GM21737 (cell line): ENCODE measurements around the gene ADAMTS12.

Experiments used
- ATAC-seq: cut with Tn5 transposase; IDR thresholded peaks from one replicate; pipeline ENCODE4 v1.9.1; 2021; ENCODE audit warnings: mild to moderate bottlenecking, moderate library complexity; ENCODE audit not compliant: unreplicated experiment

ADAMTS12 gene

GRCh38 chr5:33810491-33811120 lies 81.2 kb downstream of the ADAMTS12 start:
- ATAC-seq = no peak

DNA sequence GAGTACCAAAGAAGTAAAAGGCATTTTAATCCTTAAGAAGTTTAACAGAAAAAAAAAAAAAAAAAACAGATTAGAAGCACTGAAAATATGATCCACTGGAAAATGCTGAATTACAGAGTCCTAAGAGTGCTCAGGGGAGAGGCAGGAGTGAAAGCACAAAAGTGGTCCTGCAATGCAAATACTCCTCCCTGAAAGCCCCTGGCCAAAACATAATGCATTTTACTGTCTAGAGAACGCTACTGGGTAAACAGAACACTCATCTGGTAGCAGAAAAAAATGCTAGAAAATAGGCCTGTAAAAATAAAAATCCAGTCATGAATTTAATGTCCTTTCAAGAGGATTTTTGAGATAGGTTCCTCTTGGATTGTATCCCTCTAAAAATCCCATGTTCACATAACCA lies 81.9 kb downstream of the ADAMTS12 start:
- ATAC-seq = no peak

GRCh38 chr5:33808699-33809098 lies 83.1 kb downstream of the ADAMTS12 start:
- no peak for ATAC-seq

DNA sequence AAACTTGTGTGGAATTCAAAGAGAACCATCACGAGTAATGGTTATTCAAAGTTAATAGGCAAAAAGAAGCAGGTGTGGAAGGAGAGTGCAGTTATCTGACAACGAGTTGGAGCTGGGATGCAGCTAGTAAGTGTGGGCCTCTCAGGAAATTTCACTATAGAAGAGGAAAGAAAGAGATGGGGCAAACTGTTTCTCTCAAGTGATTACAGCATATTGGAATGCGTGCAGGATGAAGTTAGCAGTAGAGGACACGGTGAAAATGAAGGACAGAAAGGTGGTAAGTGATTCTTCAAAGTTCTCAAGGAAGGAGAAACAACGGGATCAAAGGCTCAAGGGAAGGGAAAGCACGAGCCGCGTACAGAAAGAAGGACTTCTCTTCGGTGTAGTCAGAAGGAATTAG lies 84.0 kb downstream of the ADAMTS12 start:
- no peak for ATAC-seq

GRCh38 chr5:33806738-33807442 lies 84.9 kb downstream of the ADAMTS12 start:
- no peak for ATAC-seq

DNA sequence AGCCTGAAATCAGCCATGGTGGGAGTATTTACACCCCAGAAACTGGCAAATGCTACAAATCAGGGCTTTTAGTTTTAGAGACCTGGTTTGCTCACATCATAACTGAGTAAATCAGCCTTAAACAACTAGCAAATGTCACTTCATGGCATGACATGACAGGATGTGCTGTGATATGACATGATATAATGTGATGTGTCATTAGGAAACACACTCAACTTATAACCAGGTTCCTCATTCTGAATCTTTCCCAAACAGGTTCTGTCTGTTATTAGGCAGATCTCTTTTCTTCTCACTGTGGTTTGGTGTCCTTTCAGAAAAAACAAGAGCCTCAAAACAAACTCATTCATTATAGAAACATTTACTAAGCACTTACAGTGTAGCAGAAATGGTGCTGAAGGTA lies 90.5 kb downstream of the ADAMTS12 start:
- ATAC-seq = no peak

DNA sequence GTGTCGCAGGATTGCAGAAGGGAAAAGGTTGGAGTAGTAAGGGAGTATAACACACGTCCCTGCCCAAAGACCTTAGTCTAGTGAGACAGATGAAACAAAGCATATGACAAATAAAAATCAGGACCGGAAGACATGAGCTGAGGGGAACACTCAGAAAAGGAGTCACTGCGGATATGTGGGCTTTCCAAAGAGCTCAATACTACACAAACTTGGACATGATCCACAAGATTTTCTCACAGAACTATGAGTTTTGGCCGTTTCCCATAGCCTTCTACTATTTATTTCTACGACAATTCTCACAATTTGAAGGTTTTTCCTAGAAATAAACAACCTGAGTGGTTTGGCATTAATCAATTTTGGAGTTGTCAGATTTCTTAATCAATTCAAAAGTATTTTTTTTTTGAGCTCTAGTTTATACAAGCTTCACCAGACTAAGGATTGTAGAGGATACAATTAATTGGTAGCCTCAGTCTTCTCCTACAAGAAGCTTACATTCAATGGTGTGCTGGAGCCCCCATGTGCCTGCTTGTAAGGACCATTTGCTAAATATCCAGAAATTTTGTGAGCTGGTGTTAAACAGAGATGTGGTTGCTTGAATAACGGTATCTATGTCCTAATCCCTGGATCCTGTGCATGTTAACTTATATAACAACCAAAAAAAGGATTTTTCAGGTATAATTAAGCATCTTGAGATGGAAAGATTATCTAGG lies 91.4 kb downstream of the ADAMTS12 start:
- ATAC-seq = no peak

DNA sequence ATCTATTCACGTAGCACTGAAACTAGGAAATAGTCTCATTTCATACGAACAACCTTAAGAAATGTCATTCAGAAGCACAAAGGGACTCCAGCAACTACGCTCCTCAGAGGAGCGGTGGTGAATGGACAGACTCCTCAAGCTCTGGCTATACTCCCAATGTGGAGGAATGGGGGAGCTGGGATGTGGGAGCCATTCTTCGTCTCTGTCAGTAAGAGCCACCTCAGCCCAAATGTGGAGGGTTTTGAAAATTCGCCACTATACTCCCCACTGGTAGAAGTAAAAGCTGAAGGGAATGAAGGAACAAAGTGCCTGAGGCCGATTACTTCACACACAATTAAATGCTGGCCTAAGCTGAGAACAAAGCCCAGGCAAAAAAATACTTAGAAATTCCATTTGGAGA lies 96.3 kb downstream of the ADAMTS12 start:
- no peak for ATAC-seq

- ATAC-seq = no peak
These were observed 97.1 kb downstream of the ADAMTS12 start for GRCh38 chr5:33794550-33795181.

DNA sequence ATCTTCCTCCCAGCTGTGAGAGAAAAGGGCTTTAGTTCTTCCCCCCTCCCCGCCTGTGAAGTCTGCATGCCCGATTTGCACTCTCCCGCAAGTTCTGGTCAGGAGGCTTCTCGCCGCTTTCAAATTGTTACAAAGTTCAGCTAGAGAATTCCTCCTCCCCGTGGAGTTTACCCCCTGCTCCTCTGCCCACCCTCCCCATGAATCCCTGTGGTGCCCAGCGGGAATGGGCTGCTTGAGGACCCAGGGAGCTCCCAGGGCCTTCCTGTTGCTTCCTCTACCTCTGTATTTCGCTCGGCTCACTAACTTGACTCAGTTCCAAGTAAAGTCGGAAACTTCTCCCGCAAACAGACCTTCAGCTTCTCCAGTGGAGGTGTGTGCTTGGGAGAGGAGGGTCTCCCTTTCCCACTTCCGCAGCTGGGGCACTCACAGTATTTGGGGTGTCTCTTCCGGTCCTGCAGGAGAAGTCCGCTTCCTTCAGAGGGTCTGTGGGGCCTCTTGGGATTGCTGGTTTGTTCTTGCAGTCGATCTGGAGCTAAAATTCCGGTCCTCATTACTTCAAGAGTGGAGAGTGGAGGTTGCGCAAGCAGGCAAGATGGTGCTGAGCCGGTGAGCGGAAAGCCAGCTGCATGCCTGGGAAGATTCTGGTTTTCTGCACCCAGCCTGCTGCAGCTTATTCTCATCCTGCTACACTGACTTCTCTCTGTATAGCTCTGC lies 97.8 kb downstream of the ADAMTS12 start:
- ATAC-seq = no peak

DNA sequence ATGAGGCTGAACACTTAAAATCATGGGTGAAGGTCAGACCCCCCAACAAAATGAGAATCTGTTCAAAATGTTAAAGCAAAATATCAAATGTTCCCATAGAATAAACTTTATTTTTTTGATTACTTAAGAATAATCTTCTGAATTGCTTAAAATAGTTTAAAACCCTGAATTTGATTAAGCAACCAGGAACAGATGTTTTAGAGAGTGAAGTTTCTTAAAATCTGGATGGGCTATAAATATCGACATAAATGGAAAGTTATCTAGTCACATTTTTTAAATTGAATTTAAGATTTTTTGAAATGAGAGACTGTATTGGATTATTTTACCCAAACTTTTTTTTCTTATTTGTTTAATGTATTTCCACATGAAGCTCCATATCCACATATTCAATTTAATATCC lies 98.5 kb downstream of the ADAMTS12 start:
- ATAC-seq = no peak

DNA sequence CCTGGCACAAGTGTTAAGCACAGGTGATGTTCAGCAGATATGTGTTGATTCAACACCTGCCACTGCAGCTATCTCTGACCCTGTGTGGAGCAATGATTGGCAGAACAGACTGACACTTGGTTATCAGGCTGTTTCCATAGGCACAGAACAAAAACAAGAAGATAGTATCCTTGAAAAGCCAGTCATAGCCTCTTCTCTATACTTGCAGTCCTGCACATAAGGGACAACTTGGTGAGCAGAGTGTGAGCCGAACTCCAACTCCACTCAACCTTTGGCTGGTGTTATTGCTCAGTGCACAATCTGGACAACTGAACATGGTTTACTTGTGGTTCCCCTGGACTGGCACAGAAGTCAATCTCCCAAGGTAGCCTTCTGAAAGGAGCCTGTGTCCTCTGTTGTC lies 99.2 kb downstream of the ADAMTS12 start:
- no peak for ATAC-seq

DNA sequence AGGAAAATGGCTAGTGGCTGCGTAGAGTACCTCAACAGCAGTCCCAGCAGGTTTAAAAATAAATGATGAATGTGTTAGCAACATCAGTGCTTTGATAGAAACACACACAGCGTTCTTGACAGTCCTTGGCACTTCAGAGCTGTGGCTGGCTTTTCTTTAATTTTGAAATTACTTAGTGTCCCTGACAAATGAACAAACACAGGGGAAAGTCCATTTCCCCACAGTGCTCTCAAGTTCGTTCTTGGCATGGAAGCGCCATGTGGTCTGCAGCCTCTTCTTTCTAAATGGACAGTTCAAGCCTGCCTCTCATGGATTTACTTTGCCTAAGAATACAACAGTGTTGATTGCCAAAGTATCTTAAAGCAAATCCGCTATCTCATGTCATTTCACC lies 102.2 kb downstream of the ADAMTS12 start:
- ATAC-seq = no peak

- ATAC-seq = no peak
These were observed 102.7 kb downstream of the ADAMTS12 start for GRCh38 chr5:33788922-33789566.

GRCh38 chr5:33785571-33785970 lies 106.2 kb downstream of the ADAMTS12 start:
- ATAC-seq = no peak

DNA sequence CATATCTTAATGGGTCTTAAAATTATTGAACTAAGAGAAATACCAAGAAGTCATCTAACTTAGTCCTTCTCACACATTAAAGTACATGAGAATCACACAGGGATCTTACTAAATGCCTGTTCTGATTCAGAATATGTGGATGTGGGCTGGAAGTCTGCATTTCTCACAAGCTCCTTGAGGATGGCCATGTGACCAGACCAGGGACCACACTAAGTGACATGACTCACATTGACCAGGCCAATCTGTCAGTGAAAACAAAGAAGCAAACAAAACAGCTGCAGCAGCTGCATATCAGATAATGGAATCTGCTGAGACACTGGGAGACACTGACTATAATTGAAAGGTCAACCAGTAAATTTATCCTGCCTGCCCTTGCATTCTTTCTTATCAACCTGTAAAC lies 110.5 kb downstream of the ADAMTS12 start:
- no peak for ATAC-seq

DNA sequence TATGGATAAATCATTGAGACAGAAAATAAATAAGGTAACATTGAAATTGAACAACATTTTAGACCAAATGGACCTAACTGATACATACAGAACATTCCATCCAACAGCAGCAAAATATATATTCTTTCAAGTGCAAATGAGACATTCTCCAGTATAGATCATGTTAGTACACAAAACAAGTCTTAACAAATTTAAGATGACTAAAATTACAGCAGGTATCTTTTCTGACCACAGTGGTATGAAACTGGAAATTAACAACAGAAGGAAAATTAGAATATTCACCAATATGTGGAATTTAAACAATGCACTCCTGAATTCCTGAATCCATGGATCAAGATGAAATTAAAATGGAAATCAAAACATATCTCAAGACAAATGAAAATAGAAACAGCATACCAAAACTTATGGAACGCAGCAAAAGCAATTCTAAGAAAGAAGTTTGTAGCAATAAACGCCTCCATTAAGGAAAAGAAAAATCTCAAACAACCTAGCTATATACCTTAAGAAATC lies 115.6 kb downstream of the ADAMTS12 start:
- no peak for ATAC-seq

DNA sequence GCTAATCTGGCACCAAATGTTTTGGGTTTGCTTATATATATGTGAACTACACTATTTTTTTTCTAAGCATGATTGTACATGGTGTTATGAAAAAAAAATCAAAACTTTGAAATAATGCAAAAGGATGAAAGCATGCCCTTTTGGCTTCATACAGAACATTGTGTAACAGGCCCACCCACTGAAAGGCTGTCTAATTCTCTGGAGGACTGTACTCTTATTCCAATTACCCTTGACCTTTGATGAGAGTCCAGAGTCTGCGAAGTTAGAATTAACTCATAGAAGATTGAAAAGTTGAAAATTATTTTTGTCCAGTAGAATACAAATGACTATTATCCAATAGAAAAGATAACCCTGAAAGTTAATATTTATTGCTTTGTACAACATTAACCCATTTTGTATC lies 117.4 kb downstream of the ADAMTS12 start:
- ATAC-seq = no peak

DNA sequence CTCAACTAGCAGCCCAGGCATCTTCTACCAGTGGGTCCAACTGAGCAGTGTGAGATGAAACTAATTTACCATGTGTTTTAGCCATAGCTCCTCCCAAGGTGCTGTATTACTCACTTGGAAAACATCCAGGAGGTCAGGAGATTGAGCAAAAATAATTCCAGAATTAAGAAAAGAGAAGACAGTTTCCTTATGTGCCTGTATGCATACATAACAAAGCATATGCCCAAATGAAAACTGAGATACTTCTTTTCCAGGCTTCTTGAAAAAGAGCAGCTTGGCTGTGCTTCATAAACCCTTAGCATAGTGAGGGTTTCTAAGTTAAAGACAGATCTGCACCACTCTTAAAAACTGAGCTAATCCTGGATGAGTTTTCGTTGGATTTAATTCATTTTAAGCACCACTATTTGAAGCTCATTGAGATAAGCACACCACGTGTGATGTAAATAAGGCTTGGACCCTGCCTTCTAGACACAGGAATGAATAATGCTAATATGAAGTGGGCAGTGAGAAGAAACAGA lies 119.4 kb downstream of the ADAMTS12 start:
- ATAC-seq = no peak

DNA sequence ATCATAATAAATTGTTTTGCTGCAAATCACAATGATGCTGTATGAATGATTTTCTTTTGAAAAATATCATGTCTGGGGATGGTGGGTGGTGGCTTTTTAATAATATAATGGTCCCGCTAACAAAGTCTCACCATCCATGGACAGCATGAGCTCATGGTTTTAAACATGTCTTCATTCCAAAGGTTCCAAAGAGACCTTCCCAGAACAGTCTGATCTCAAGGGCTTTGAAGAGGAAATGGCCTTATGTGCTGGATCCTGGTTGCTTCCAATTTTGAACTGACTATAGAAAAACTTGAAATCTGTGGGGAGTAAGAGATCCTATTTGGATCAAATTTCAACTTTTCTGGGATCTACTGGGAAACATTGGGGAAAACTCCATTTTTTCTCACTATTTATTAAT lies 121.8 kb downstream of the ADAMTS12 start:
- ATAC-seq = no peak
